Heart left ventricle (tissue), 16 donors: Measurements from ENCODE around the gene ZNF526. TPM values are rescaled to one million over a fixed set of nuclear protein-coding genes. Genes with fewer than 3 reads are reported as not detected.
A peak's percentile ranks its signal among the peaks of the same experiment; 100 is the strongest.

Source experiments
- ATAC-seq, 4 donors: fragments of 200-7000 bp; cut with Tn5 transposase; one replicate each; pipeline ENCODE4 v1.9.1; 2020 to 2022; ENCODE audit warnings: moderate library complexity in 4 of 4, mild to moderate bottlenecking in 3 of 4, moderate number of reproducible peaks in 1 of 4
- DNase-seq, 5 donors: peaks; one replicate each; pipeline ENCODE4 v3.0.0-alpha.2; 2020
- H3K27ac ChIP-seq, 12 donors: fragments of 200-600 bp; sonication (generic) in 4 of 12; one replicate each; pipeline versions ENCODE4 v1.5.0 to v1.8.0; 2016 to 2022; ENCODE audit warnings: mild to moderate bottlenecking in 2 of 12
- H3K27me3 ChIP-seq, 9 donors: fragments of 200-600 bp; sonication (generic) in 2 of 9; one replicate each; pipeline versions ENCODE4 v1.5.1 to v1.8.0; 2016 to 2022; ENCODE audit warnings: mild to moderate bottlenecking in 3 of 9
- H3K36me3 ChIP-seq, 9 donors: fragments of 200-600 bp; sonication (generic) in 2 of 9; one replicate each; pipeline versions ENCODE4 v1.5.0 to v1.8.0; 2018 to 2022; ENCODE audit warnings: mild to moderate bottlenecking in 2 of 9
- H3K4me1 ChIP-seq, 12 donors: fragments of 200-600 bp; sonication (generic) in 4 of 12; one replicate each; pipeline versions ENCODE4 v1.5.0 to v1.8.0; 2016 to 2022; ENCODE audit warnings: mild to moderate bottlenecking in 3 of 12
- H3K4me3 ChIP-seq, 12 donors: fragments of 200-600 bp; sonication (generic) in 4 of 12; one replicate each; pipeline versions ENCODE4 v1.5.0 to v1.8.0; 2017 to 2022; ENCODE audit warnings: mild to moderate bottlenecking in 9 of 12, moderate library complexity in 4 of 12
- H3K9me3 ChIP-seq, 12 donors: fragments of 200-600 bp; sonication (generic) in 4 of 12; one replicate each; pipeline versions ENCODE4 v1.5.0 to v1.8.0; 2016 to 2022; ENCODE audit warnings: mild to moderate bottlenecking in 1 of 12
- POLR2A ChIP-seq, 2 donors: fragments of 450-650 bp; IDR thresholded peaks; one replicate each; pipeline ENCODE4 v1.6.1; 2017; ENCODE audit warnings: antibody characterized with exemption in 2 of 2, mild to moderate bottlenecking in 2 of 2, moderate library complexity in 2 of 2
- WGBS, 4 donors: extraction: QIAGEN DNeasy Blood & Tissue Kit in 2 of 4; methylation state at CpG; one replicate each; pipeline versions ENCODE4 v1.1.5 to v1.1.7; 2013 to 2018; 5-methylcytosine and 5-hydroxymethylcytosine counted together
- intact Hi-C, 10 donors: fragments of 100-400 bp; cut with DNase I; formaldehyde crosslinking; loops; one replicate each; pipeline versions ENCODE4 v1.11.1 to v1.14.2; 2022
- polyA plus RNA-seq, 2 donors: library from polyadenylated mRNA; stranded (reverse); fragments of 200-250 nt; gene quantifications; one replicate each; pipeline ENCODE4 v1.2.3, GENCODE V29; 2013
- total RNA-seq, 9 donors: library from RNA; depleted of rRNA in 2 of 9; stranded (reverse); fragments of >200 nt in 2 of 9; fragmentation: NEBNext Ultra II Directional in 3 of 9; extraction: Animal tissue kit (Norgen Biotek cat#: 25700) in 3 of 9; gene quantifications; one replicate each; pipeline versions ENCODE4 v1.1.0 to v1.2.4, GENCODE V29; 2016 to 2023
- TF ChIP-seq, protein P1 (sequence below), 12 donors: fragments of 200-600 bp; sonication (generic) in 4 of 12; IDR thresholded peaks; one replicate each; pipeline versions ENCODE4 v1.5.0 to v1.8.0; 2018 to 2022; ENCODE audit warnings: antibody characterized with exemption in 12 of 12, mild to moderate bottlenecking in 5 of 12
- donor health status: ischemic (EF 13 %, LVEDD 7.1; RV severe dilation, severe dysfunction).
- donor health status: healthy with polysubstance abuse.
- donor health status: DM: no; HTN: yes; CAD: no.
- donor health status: DM: no; HTN: no; CAD: no.
- donor health status: ischemic (EF 25% LVEDD 6.9; RV normal size, moderate dysfunction).
- donor health status: ischemic (EF 25% LVEDD 5.7; RV mildly dilated, moderate dysfunction).
- donor health status: healthy.
- donor health status: DM: yes; HTN: yes; CAD: no.
- donor health status: ischemic (EF 35%, LVEDD 5.7; RV mildly dilated, moderate dysfunction).
- donor health status: nonischemic (EF 11% LVEDD 7.7; RV severe dilation, severe dysfunction).
- donor health status: DM: yes; HTN: yes; CAD: no.
- donor health status: PGD.
- donor health status: ischemic (EF 29% LVEDD 5.4; RV normal size, mild dysfunction).
- donor health status: nonischemic (EF 23%, LVEDD 6.1; RV moderate dilation, normal function).

Gene ZNF526
- total and polyA plus RNA-seq, 11 donors: 3.3 to 7.2 (median 5.4) TPM

DNA sequence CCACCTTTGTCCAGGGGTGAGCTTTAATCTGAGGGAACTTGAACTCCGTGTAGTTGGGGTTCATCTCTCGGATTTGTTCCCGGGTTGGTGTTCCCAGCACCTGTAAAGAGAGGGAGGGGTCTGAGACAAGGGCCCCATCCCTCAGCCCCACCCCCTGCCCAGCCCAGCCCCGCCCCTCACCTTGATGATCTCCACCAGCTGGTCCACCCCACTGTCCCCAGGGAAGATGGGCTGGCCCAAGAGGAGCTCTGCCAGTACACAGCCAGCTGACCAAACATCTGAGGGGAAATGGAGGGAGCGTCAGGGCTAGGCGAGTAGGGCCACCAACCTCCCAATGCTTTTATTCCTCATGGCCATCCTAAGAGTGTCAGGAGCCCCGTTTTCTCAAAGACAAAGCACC lies 13.0 kb downstream of the ZNF526 start:
- Histone ChIP-seq H3K27me3 (no peaks in the 10 kb centered on the region), H3K27ac (no peak overlapping the region), H3K36me3 (peaks cover 0 to 95% (median 92%) of the 10 kb centered on the region in 9 donors), H3K4me3 (no peak overlapping the region), H3K9me3 (no peaks in the 10 kb centered on the region), H3K4me1 (peaks cover 0 to 11% (median 0%) of the 10 kb centered on the region in 12 donors)
- ATAC-seq: peak in 1 of 4 donors; percentile 6
- 76 to 79% (median 78%) methylated on average over 7 of the region's 7 CpGs for WGBS, 4 donors
- TF ChIP-seq, protein P1, sequence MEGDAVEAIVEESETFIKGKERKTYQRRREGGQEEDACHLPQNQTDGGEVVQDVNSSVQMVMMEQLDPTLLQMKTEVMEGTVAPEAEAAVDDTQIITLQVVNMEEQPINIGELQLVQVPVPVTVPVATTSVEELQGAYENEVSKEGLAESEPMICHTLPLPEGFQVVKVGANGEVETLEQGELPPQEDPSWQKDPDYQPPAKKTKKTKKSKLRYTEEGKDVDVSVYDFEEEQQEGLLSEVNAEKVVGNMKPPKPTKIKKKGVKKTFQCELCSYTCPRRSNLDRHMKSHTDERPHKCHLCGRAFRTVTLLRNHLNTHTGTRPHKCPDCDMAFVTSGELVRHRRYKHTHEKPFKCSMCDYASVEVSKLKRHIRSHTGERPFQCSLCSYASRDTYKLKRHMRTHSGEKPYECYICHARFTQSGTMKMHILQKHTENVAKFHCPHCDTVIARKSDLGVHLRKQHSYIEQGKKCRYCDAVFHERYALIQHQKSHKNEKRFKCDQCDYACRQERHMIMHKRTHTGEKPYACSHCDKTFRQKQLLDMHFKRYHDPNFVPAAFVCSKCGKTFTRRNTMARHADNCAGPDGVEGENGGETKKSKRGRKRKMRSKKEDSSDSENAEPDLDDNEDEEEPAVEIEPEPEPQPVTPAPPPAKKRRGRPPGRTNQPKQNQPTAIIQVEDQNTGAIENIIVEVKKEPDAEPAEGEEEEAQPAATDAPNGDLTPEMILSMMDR (IDR thresholded peaks at IDR 0.05): no peak
- TF ChIP-seq POLR2A (IDR thresholded peaks at IDR 0.05): no peak
- DNase-seq: no peak
- intact Hi-C loops: loop anchor here in 1 of 10 donors (10.0 kb wide), 1 partner anchor 358 kb away; the partner anchor contains the start of gene CD79A

DNA sequence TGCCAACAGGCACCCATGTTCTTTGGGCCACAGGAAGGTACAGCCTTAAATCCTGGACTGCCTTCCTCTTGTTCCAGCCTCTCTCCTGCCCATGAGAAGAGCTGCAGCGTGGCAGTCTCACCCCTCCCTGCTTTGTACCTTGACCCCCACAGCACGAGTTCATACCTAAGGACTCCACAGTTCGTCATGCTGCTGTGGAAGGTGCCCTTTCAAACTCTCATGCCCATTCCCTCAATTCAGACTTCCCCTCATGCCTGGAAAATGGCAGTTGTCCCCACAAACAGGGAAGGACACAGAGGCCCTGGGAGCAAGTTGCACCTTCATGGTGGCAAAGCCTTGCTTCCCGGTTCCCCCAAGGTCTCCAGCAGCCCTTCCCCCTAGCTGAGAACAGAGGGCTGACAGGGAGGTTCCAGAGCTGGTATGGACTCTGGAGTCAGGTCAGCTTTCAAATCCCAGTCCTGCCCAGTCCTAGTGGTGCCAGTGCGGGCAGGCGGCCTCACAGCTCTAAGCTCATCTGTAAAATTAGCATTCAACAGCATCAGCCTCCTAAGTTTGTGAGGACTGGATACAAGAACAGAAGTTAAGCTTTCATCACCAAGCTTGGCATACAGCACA lies 13.7 kb downstream of the ZNF526 start:
- no peaks in the 10 kb centered on the region for H3K27me3 ChIP-seq
- no peak overlapping the region for H3K27ac ChIP-seq
- no peaks in the 10 kb centered on the region for H3K9me3 ChIP-seq
- H3K36me3 ChIP-seq: peaks cover 0 to 95% (median 88%) of the 10 kb centered on the region in 9 donors
- TF ChIP-seq POLR2A (IDR thresholded peaks at IDR 0.05): no peak
- TF ChIP-seq, protein P1 (IDR thresholded peaks at IDR 0.05): no peak
- intact Hi-C loops: loop anchor here in 1 of 10 donors (10.0 kb wide), 1 partner anchor 359 kb away; the partner anchor contains the start of gene CD79A
- no peak overlapping the region for H3K4me3 ChIP-seq
- WGBS, 4 donors: 93 to 94% (median 93%) methylated on average over 6 of the region's 6 CpGs
- H3K4me1 ChIP-seq: peaks cover 0 to 11% (median 0%) of the 10 kb centered on the region in 12 donors
- DNase-seq: no peak
- ATAC-seq: no peak

DNA sequence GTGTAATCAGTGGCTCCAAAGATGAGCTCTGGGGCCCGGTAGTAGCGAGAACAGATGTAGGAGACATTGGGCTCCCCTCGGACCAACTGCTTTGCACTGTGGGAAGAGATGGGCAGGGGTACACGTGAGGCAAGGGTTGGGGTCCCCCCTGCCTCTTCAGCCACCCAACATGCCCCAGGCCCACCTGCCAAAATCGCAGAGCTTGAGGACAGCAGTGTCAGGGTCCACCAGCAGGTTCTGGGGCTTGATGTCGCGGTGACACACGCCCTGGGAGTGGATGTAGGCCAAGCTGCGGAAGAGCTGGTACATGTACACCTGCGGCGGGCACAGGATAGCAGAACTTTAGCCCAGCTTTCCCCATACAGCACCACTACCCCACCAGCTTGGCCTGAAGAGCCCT lies 14.3 kb downstream of the ZNF526 start:
- Histone ChIP-seq H3K4me1 (peaks cover 0 to 14% (median 0%) of the 10 kb centered on the region in 12 donors), H3K27ac (no peak overlapping the region), H3K36me3 (peaks cover 0 to 94% (median 85%) of the 10 kb centered on the region in 9 donors), H3K27me3 (no peaks in the 10 kb centered on the region), H3K9me3 (no peaks in the 10 kb centered on the region), H3K4me3 (no peak overlapping the region)
- no peak for DNase-seq
- no peak for TF ChIP-seq POLR2A (IDR thresholded peaks at IDR 0.05)
- TF ChIP-seq, protein P1 (IDR thresholded peaks at IDR 0.05): no peak
- intact Hi-C loops: loop anchor here in 1 of 10 donors (10.0 kb wide), 1 partner anchor 360 kb away; the partner anchor contains the start of gene CD79A
- WGBS, 4 donors: 90 to 96% (median 95%) methylated on average over 5 to 11 of the region's 11 CpGs
- no peak for ATAC-seq

DNA sequence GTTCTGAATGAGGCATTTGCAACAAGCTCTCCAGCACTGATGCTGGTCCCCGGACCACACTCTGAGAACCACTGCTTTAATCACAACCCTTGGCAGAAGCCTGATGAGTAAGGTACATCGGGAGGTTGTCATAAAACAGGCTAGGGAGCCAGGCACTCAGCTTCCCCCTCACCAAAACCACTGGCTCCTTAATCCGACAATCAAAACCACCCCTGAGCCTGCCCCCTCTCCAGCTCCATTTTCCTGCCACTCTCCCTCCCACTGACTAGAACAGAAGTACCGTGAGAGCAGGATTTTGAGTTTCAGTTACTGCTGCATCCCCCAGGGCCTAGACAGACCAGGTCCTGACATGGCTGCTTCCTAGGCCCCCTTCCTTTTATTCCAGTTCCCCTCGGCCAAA lies 15.1 kb downstream of the ZNF526 start:
- DNase-seq: no peak
- WGBS, 4 donors: 77 to 94% (median 84%) methylated on average over 5 of the region's 5 CpGs

More for the DNA sequence above, 15.1 kb downstream of the ZNF526 start:
- no peak for TF ChIP-seq POLR2A (IDR thresholded peaks at IDR 0.05)
- TF ChIP-seq, protein P1 (IDR thresholded peaks at IDR 0.05): no peak
- no peaks in the 10 kb centered on the region for H3K9me3 ChIP-seq
- no peaks in the 10 kb centered on the region for H3K27me3 ChIP-seq
- peaks cover 0 to 93% (median 78%) of the 10 kb centered on the region in 9 donors for H3K36me3 ChIP-seq
- no peak overlapping the region for H3K27ac ChIP-seq
- intact Hi-C loops: loop anchor here in 1 of 10 donors (10.0 kb wide), 1 partner anchor 360 kb away; the partner anchor contains the start of gene CD79A
- no peak overlapping the region for H3K4me3 ChIP-seq
- H3K4me1 ChIP-seq: peaks cover 0 to 19% (median 2%) of the 10 kb centered on the region in 12 donors
- ATAC-seq: no peak
